Stimulated activated CD4-positive, alpha-beta T cell treated with anti-CD3 and anti-CD28 coated beads, Interleukin-15, amount 100 ng/mL, for 24 hours (primary cell): ENCODE results near the gene NDRG3.
"Not testable (repeated sequence)": the region's sequence is repeated elsewhere in the genome, so short reads cannot be mapped to it uniquely, and the experiment has no call there.

Source experiments
- DNase-seq: peaks from one replicate; pipeline ENCODE4 v3.0.0-alpha.2; 2020

NDRG3 gene

DNA sequence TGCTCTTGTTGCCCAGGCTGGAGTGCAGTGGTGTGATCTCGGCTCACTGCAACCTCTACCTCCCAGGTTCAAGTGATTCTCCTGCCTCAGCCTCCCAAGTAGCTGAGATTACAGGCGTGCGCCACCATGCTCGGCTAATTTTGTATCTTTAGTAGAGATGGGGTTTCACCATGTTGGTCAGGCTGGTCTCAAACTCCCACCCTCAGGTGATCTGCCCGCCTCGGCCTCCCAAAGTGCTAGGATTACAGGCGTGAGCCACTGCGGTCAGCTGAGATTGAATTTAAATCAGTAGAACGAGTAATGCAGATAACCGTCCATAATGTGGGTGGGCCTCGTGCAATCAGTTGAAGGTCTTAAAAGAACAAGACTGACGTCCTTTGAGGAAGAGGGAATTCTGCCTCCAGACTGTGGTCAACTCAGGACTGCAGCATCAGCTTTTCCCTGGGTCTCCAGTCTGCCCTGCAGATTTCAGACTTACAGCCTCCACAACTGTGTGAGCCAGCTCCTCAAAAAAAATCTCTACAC, 107.0 kb downstream of the NDRG3 start:
- DNase-seq = not testable (repeated sequence)

DNA sequence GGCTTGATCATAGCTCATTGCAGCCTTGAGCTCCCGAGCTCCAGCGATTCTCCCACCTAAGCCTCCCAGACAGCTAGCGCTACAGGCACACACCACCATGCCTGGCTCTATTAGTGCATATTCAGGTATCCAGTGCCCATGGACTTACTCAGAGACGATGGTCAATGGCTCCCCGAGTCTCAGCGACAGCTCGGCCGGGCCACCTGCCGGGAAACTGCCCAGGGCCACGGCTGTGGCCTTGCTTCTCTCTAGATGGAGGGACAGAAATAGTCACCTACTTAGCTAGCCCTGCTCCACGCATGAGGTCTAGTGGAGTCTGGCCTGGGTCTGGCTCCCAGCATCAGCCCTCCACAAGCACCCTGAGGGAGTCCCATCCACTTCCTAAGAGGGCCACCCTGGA, 111.5 kb downstream of the NDRG3 start:
- no peak for DNase-seq

DNA sequence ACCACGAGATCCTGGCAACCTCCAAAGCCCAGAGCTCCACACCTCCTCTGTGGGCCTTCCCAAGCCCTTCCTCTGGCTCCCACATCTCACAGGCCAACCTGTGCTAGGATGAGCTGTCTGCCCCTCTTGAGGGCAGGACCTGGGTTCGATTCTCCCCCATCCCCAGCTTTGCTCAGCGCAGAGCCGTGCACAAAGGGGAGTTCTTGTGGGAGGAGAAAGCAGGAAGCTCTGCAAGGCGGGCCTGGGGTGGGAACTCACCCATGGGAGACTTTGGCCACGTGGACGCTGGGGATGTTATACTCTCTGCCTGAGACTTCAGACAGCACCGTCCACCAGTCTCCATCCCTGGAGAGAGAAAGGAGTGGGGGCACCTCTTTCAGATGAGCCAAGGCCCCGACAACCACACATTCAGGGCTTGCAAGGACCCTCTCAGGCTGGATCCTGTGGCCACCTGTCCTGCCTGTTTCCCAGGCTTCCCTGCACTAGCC, 112.6 kb downstream of the NDRG3 start:
- no peak for DNase-seq

DNA sequence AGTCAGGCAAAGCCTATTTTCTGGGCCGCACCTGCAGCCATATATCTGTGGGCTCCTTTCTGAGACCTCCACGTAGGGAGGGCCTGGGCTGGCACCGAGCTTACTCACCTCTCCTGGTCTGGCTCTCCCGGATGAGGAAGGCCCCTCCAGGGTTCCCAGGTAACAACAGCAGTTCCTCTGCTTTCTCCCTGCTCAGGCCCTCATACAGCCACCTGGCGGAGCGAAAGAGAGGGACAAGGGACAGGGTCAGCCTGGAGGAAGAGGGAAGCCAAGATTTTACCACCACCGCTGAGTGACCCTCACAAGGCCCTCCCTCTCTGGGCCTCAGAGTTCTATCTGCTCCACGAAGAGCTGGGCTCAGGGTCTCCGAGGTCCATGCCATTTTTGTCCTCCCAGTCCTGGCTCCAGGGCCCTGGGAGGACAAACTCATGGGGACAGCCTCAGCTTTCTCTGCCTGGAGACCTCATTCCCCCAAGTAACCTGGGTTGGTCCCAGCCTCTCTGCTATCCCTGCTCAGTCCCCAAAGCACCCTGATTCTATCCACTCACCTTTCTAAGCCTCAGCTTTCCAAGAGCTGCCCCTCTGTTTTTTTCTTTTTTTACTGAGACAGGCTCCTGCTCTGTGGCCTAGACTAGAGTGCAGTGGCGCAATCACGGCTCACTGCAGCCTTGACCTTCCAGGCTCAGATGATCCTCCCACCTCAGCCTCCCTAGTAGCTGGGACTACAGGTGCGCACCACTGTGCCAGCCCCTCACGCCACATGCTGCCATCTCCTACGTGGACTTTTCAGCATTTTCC, 113.2 kb downstream of the NDRG3 start:
- DNase-seq = no peak

DNA sequence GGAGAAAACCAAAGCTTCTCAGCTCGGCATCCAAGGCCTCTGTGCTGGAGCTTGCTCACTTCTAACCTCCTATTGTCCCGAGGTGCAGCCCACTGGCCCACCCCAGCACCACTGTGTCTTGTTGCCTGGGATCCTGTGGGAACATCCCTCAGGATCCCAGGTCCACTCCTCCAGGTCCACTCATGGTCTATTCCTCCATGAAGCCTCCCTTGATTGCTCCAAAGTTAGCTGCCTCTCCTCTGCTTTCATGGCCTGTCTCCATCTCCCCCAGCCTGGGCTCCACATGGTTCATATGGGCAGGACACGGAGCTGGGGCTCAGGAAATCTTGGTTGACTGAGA, 113.8 kb downstream of the NDRG3 start:
- DNase-seq = no peak

DNA sequence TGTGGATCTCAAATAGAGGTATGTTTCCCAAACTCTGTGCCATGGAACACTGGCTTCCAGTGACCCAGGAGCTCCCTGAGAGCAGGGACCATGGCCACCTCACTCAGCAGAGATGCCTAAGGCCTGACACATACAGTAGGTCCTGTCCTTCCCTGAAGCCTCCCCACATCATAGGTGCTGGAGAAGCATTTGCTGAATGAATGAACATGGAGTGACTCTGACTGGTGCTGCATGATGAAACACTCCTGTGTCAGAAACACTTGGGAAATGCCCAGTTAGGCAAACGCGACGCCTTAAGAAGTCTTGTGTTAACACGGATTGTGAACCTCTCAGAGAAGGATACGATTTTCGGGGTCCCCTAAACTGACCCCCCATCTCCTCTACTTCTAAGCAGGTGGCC, 114.2 kb downstream of the NDRG3 start:
- no peak for DNase-seq

DNA sequence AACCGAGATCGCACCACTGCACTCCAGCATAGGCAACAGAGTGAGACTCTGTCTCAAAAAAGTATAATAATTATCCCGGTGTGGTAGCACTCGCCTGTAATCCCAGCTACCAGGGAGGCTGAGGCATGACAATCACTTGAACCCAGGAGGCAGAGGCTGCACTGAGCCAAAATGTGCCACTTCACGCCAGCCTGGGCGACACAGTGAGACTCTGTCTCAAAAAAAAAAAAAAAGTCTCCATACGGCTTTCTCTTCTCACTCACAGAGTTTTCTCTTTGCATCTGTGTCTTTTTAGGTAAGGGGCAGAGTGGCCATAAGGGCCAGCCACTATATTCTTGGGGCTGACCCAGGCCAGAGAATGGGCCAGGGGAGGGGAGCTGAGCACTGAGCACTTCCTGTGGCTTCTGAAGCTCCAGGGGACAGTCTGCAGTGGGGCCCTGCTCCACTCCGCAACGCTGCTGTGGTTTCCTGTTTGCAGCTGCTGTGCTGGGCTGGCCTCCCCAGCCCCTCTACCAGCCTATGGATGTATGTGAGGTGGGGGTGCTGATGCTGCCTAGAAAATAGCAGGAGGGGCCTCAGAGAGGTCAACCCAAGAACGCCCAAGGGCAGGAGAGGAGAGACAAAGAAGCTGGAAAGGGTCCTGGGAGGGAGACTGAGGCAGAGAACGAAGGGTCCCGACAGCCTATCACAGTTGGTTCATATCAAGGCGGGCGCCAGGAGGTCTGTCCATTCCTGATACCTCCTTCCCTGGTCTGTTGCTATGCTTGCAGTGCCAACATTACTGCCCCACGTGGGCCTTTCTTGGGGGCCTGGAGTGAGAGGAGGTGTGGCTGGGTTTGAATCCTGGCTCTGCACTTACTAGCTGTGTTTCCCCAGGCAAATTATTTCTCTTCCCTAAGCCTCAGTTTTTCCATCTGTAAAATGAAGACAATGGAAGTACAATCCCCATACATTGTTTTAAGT, 115.9 kb downstream of the NDRG3 start:
- peak; percentile 59 for DNase-seq

DNA sequence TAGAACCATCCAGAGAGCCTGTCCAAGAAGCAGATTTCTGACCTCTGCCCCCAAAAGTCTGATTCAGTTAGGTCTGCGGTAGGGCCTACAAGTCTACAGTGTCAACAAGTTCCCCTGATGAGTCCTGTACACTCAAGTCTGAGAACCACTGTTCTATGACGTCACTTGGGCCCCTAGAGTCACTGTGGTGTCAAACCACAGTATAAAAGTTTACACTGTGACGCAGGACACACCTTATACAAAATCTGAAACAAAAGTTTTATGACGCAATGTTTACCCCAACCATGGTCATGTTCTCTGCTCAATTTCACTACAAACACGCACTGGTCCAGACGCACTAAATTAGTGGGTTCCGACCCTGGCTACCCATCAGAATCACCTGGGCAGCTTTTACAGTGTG, 117.8 kb downstream of the NDRG3 start:
- DNase-seq = no peak

DNA sequence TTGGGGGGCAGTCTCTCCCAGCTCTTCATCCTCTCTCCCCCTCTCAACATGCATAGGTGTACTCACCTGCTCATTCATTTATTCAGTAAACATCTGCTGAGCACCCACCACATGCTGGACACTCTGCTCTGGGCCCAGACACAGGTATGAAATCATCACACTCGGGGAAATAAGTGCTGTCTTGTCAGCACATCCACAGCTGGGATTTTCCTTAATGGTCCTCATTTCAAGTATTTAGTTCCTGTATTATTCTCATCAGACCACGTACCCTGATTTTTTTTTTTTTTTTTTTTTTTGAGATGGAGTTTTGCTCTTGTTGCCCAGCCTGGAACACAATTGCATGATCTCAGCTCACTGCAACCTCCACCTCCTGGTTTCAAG, 121.0 kb downstream of the NDRG3 start:
- no peak for DNase-seq

DNA sequence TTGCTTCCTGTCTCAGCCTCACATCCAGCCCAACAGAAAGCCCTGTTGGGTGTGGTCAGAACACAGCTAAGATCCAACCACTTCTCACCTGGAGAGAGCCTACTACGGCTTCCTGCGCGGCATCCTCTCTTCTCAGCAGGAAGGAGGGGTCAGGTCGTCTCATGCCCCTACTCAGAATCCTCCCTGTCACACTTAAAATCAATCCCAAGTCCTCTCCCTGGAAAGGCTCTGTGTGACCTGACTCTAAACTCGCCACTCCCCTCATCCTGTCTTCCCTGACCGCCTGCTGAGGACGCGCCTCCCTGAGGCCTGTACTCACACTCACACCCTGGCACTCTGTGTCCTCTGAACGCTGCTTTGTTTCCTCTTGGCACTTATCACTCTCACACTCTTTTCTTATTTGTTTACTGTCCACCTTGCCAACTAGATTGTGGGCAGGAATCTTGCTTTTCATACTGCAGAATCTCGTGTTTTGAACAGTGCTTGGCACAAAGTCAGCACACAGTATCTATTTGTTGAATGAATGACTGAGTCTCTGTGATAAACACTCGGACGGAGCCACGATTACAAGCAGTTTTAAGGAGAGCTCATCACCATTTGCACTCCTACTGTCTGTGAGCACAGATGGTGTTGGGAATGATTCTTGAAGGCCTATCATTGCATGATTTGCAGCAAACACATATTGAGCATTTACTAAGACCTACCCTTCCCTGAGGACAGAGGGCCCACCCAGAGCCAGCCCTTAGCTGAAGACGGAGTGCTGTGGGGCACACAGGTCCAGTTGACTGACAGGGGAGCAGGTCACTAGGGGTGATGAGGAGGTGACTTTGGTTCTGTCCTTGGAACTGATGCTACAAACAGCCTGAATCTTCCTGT, 121.6 kb downstream of the NDRG3 start:
- no peak for DNase-seq

DNA sequence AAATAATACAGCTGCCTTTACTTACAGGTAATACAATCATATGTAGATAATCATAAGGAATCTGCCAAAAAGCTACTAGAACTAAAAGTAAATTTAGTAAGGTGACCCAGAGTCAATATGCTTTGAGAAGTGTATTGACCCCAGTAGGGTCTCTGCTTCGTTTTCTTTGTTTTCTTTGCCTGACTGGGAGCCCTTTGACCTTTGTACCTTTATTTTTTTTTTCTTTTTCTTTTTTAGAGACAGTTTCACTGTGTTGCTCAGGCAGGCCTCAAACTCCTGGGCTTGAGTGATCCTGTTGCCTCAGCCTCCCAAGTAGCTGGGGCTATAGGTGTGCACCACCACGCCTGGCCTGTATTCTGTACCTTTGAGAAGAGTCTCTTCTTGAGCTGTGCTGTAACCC, 122.4 kb downstream of the NDRG3 start:
- DNase-seq = no peak

DNA sequence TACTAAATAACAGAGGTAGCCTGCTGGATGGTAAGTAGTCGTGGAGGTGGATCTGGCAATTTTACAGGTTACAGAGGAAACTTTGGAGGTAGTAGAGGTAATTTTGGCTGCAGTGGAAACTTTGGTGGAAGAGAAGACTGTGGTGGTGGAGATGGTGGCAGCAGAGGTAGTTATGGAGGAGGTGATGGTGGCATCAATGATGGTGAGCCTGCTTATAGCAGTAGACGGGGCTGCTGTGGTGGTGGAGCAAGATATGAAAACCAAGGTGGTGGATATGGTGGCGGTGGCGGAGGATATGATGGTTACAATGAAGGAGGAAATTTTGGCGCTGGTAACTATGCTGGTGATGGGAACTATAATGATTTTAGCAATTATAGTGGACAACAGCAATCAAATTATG, 125.0 kb downstream of the NDRG3 start:
- DNase-seq = no peak

DNA sequence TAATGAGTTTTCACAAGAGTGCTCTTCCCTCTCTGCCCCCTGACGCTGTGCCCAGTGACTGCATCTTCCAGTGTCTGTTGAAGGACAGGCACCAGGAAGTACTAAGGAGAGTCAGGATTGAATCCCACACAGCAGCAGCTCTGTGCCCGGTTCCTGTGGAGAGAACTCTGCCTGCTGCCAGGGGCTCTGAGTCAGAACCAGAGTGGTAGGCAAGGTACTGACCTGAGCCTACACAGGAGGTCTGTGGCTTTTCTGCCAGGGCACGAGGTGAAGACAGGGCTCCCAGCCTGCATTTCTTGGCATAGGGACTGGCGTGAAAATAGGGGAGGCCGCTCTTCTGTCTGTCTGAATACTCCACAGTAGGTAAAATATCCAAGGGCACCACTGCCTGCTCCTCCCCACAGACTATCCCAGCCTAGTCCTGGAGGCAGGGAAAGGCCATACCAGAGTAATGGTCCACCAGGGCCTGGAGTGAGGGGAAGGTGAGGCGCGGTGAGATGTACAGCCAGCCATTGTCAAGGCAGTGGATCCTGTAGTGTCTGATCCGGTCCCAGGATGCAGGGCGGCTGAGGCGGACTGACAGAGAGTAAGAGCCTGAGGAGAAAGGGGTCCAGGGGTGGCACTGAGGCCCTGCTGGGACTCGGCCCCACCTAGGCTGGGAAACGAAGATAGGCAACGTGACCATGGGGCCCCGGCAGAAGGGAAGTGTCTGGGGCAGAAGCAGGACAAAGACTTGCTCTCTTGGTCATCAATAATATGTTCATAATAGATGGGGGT, 130.9 kb downstream of the NDRG3 start:
- no peak for DNase-seq

DNA sequence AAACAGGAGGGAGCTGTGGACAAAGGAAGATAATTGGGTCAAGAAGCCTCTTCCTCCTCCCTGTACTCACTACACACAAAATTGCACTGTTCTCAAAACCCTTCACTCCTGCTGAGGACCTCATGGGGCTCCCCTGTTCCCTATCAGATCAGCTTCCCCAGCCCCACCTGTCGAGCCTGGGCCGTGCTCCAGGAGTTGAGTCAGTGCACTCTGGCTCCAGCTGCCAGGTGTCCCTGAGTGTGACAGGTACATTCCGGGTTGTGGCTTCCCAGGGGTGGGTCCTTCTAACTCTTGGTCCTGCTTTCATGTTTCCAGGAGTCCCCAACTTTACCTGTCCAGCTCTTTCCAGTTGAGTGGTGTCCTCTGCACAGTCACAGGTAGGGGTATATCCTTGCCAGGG, 131.9 kb downstream of the NDRG3 start:
- DNase-seq = no peak

DNA sequence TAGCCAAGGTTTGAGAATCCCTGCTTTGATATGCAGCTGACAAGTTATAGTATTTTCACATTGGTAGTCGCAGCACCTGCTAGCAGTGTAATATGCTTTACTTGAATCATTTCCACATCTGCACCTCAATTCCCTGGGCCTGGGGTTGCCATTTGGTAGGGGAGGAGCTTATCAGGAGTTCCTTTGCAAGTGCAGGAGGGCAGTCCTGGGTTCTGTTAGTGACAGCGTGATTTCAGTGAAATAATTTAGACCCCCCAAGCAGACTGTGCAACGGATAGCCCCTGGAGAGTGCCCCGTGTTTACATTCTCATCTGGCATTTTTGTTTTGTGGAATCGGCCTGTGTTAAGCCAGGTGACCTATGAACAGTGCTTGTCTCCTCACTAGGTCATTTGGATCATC, 134.3 kb downstream of the NDRG3 start:
- no peak for DNase-seq

DNA sequence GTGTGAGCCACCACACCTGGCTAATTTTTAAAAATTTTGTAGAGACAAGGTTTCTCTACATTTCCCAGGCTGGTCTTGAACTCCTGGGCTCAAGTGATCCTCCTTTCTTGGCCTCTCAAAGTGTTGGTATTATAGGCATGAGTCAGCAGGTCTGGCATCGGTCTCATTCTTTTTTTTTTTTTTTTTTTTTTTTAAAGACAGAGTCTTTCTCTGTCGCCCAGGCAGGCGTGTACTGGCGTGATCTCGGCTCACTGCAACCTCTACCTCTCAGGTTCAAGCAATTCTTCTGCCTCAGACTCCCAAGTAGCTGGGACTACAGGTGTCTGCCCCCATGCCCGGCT, 137.5 kb downstream of the NDRG3 start:
- DNase-seq = not testable (repeated sequence)

DNA sequence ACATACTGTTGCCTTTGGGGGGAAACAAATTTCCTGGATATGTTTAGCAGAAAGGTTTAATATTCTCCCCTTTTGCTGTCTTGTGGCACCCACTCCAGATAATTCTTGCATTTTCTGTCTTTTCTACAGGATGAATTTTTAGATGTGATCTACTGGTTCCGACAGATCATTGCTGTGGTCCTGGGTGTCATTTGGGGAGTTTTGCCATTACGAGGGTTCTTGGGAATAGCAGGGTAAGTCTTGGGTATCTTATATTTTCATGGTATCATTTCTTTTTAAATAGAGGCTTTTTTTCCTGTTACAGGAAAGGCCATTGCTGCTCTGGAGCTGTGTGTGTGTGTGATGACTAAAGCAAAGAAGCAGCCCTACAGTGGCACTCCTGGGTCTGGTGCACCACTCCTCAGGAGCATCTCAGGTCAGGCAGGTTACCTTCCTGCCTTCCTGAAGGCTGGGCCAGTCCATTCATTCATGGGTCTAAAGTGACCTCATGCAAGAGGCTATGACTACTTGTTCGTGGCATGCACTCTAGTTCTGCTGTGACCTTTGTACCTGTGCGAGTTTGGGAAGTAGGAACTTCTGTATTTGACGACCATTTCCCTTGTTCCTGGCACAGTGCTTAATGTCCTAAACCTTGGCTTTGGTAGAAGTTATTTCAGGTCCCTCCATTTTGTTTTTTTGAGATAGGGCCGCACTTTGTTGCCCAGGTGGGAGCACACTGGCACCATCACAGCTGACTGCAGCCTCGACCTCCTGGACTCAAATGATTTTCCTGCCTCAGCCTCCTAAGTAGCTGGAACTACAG, 138.1 kb downstream of the NDRG3 start:
- DNase-seq = no peak

DNA sequence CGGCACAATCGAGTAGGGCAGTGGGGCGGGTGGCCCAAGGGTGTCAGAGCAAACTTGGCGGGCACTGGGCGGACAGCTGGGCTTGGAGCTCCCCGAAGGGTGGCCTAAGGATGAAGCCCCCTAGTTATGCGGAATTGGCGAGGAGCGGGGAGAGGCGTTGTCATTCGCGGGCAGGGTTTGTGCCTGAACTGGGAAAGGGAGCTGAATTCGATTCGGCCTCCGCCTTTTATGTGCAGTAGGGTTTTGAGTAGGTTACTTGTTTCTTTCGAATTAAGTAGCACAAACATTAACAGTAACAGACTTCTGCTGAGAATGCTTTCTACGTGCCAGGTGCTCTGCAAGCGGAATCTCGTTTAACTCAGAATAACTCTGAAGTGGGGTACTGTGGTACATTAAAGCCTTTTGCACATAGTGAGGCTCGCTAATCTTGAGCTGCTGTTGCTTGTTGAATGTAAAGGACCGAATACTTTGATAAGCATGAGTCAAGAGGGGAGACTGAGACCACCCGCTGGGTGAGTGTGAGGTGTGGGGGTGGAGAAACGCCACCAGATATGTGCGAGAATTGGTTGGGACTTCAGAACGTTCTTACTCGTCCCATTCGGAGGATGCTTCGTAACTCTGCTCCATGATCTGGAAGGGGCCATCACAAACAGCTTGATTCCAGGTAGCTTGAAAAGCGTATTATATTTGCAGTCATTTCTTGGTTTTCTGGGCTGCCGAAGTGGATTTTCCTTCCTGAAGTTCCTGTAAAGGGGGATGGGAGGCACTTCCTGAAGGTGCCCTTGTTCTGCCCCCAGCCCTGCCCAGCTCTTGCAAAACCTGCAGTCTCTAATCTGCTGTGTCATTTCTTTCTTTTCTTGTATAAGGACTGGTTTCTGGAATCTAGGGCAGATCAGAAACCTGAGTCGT, 139.5 kb downstream of the NDRG3 start:
- peak; percentile 31 for DNase-seq

DNA sequence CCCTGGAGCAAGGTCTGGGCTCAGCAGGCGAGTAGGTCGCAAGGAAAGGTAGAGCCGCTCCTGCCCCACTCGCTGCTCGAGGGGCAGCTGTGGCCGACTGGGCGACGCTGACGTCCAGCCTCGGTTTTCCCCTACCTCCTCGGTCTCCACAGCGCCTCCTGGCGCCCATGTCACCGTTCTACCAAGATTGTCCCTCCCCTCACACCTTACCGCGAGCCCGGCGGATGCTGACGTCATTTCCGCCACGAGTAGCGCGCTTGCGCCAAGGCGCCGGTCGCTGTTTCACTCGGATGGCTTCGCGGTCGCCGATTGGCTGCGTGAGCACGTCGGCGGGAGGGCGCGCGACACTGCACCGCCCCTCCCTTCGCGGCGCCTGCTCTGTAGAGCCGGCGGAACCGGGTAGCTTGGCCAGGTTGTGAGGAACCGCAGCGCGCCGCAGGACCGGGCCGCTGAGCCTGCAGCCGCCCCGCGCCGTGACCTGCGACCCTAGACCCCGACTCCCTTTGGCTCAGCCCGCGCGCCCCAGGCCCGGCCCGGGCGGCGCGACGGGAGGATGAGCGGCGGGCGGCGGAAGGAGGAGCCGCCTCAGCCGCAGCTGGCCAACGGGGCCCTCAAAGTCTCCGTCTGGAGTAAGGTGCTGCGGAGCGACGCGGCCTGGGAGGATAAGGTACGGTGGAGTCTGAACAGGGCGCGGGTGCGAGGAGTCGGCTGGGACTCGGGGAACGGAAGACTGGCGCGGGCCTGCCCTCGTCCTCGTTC, 140.3 kb downstream of the NDRG3 start, which contains the start of gene RAB5IF:
Gene RAB5IF, plus strand, starts transcription at position 381 of the 759 bp plus-strand sequence. Its CDS starts 173 bp downstream, at position 554.
- peak; percentile 99 for DNase-seq
